ENCODE data around the gene ANTXR2.
"Not testable (repeated sequence)": the region's sequence is repeated elsewhere in the genome, so short reads cannot be mapped to it uniquely, and the experiment has no call there.

ANTXR2 gene

GRCh38 chr4:79927931-79928330, 145.1 kb downstream of the ANTXR2 start:
- in situ Hi-C loops (cut with HindIII; ENCODE audit: low sequenced_read_pairs): no loop called here

GRCh38 chr4:79923281-79923680, 149.7 kb downstream of the ANTXR2 start:
- in situ Hi-C loops (cut with HindIII; ENCODE audit: low sequenced_read_pairs): no loop called here

GRCh38 chr4:79922011-79922410, 151.0 kb downstream of the ANTXR2 start:
- in situ Hi-C loops (cut with HindIII; ENCODE audit: low sequenced_read_pairs): no loop called here

- in situ Hi-C loops (cut with HindIII; ENCODE audit: low sequenced_read_pairs): no loop called here
These were observed 152.7 kb downstream of the ANTXR2 start for GRCh38 chr4:79920163-79920853.

GRCh38 chr4:79918292-79918691, 154.7 kb downstream of the ANTXR2 start:
- in situ Hi-C loops (cut with HindIII; ENCODE audit: low sequenced_read_pairs): no loop called here

- in situ Hi-C loops (cut with HindIII; ENCODE audit: low sequenced_read_pairs): no loop called here
These were observed 155.8 kb downstream of the ANTXR2 start for GRCh38 chr4:79917246-79917645.

GRCh38 chr4:79915246-79915645, 157.8 kb downstream of the ANTXR2 start:
- in situ Hi-C loops (cut with HindIII; ENCODE audit: low sequenced_read_pairs): no loop called here

GRCh38 chr4:79913581-79913980, 159.4 kb downstream of the ANTXR2 start:
- in situ Hi-C loops (cut with HindIII; ENCODE audit: low sequenced_read_pairs): no loop called here

GRCh38 chr4:79907001-79907400, 166.0 kb downstream of the ANTXR2 start:
- in situ Hi-C loops (cut with HindIII; ENCODE audit: low sequenced_read_pairs): no loop called here

GRCh38 chr4:79906303-79906702, 166.7 kb downstream of the ANTXR2 start:
- in situ Hi-C loops (cut with HindIII; ENCODE audit: low sequenced_read_pairs): no loop called here

GRCh38 chr4:79905212-79905611, 167.8 kb downstream of the ANTXR2 start:
- in situ Hi-C loops (cut with HindIII; ENCODE audit: low sequenced_read_pairs): no loop called here

- in situ Hi-C loops (cut with HindIII; ENCODE audit: low sequenced_read_pairs): no loop called here
These were observed 168.7 kb downstream of the ANTXR2 start for GRCh38 chr4:79904331-79904730.

GRCh38 chr4:79900182-79900581, 172.8 kb downstream of the ANTXR2 start:
- in situ Hi-C loops (cut with HindIII; ENCODE audit: low sequenced_read_pairs): no loop called here

GRCh38 chr4:79899481-79899880, 173.5 kb downstream of the ANTXR2 start:
- in situ Hi-C loops (cut with HindIII; ENCODE audit: low sequenced_read_pairs): no loop called here

- in situ Hi-C loops (cut with HindIII; ENCODE audit: low sequenced_read_pairs): no loop called here
These were observed 175.0 kb downstream of the ANTXR2 start for GRCh38 chr4:79898055-79898454.

- in situ Hi-C loops (cut with HindIII; ENCODE audit: low sequenced_read_pairs): no loop called here
These were observed 175.9 kb downstream of the ANTXR2 start for GRCh38 chr4:79897174-79897573.

GRCh38 chr4:79893456-79893855, 179.6 kb downstream of the ANTXR2 start:
- in situ Hi-C loops (cut with HindIII; ENCODE audit: low sequenced_read_pairs): no loop called here

- in situ Hi-C loops (cut with HindIII; ENCODE audit: low sequenced_read_pairs): not testable (repeated sequence)
These were observed 184.0 kb downstream of the ANTXR2 start for GRCh38 chr4:79889026-79889425.

- in situ Hi-C loops (cut with HindIII; ENCODE audit: low sequenced_read_pairs): no loop called here
These were observed 186.5 kb downstream of the ANTXR2 start for GRCh38 chr4:79886557-79886956.

GRCh38 chr4:79886021-79886420, 187.0 kb downstream of the ANTXR2 start:
- in situ Hi-C loops (cut with HindIII; ENCODE audit: low sequenced_read_pairs): no loop called here

GRCh38 chr4:79883290-79883689, 189.7 kb downstream of the ANTXR2 start:
- in situ Hi-C loops (cut with HindIII; ENCODE audit: low sequenced_read_pairs): no loop called here

GRCh38 chr4:79882806-79883205, 190.2 kb downstream of the ANTXR2 start:
- in situ Hi-C loops (cut with HindIII; ENCODE audit: low sequenced_read_pairs): no loop called here

GRCh38 chr4:79881407-79881806, 191.6 kb downstream of the ANTXR2 start:
- in situ Hi-C loops (cut with HindIII; ENCODE audit: low sequenced_read_pairs): no loop called here
